ENCODE measurements around the gene FGFRL1.

The FGFRL1 gene

GRCh38 chr4:1011022-1011665 lies at the start of gene FGFRL1:
TSS of gene FGFRL1 (plus strand) at chr4:1011626. CDS start at chr4:1012486, 860 bp downstream.
- H3K4me3 ChIP-seq (replicated peaks; ENCODE audit: low read depth, low read length): peak within 1 kb of the TSS; percentile 53
- peak; percentile 87 for DNase-seq (ENCODE audit: low read depth)
- no peak for TF ChIP-seq CTCF (IDR thresholded peaks at IDR 0.05; ENCODE audit: low read length, missing control alignments)

- DNase-seq (ENCODE audit: low read depth): no peak
- H3K4me3 ChIP-seq (replicated peaks; ENCODE audit: low read depth, low read length): no peak overlapping the region
- TF ChIP-seq CTCF (IDR thresholded peaks at IDR 0.05; ENCODE audit: low read length, missing control alignments): no peak
Observed at GRCh38 chr4:962231-963208, 48.9 kb upstream of the FGFRL1 start.

- no peak for DNase-seq (ENCODE audit: low read depth)
- no peak overlapping the region for H3K4me3 ChIP-seq (replicated peaks; ENCODE audit: low read depth, low read length)
- no peak for TF ChIP-seq CTCF (IDR thresholded peaks at IDR 0.05; ENCODE audit: low read length, missing control alignments)
Observed at GRCh38 chr4:963276-964225, 47.9 kb upstream of the FGFRL1 start.

GRCh38 chr4:964346-965025 lies 46.9 kb upstream of the FGFRL1 start:
- no peak for DNase-seq (ENCODE audit: low read depth)
- TF ChIP-seq CTCF (IDR thresholded peaks at IDR 0.05; ENCODE audit: low read length, missing control alignments): no peak
- H3K4me3 ChIP-seq (replicated peaks; ENCODE audit: low read depth, low read length): no peak overlapping the region

- H3K4me3 ChIP-seq (replicated peaks; ENCODE audit: low read depth, low read length): no peak overlapping the region
- DNase-seq (ENCODE audit: low read depth): no peak
- no peak for TF ChIP-seq CTCF (IDR thresholded peaks at IDR 0.05; ENCODE audit: low read length, missing control alignments)
Observed at GRCh38 chr4:965048-965765, 46.2 kb upstream of the FGFRL1 start.

Measured in fibroblast of pulmonary artery (primary cell).